ENCODE results near the gene SLC38A4.
"Not testable (repeated sequence)": the region's sequence is repeated elsewhere in the genome, so short reads cannot be mapped to it uniquely, and the experiment has no call there.

SLC38A4 gene, protein sequence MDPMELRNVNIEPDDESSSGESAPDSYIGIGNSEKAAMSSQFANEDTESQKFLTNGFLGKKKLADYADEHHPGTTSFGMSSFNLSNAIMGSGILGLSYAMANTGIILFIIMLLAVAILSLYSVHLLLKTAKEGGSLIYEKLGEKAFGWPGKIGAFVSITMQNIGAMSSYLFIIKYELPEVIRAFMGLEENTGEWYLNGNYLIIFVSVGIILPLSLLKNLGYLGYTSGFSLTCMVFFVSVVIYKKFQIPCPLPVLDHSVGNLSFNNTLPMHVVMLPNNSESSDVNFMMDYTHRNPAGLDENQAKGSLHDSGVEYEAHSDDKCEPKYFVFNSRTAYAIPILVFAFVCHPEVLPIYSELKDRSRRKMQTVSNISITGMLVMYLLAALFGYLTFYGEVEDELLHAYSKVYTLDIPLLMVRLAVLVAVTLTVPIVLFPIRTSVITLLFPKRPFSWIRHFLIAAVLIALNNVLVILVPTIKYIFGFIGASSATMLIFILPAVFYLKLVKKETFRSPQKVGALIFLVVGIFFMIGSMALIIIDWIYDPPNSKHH

DNA sequence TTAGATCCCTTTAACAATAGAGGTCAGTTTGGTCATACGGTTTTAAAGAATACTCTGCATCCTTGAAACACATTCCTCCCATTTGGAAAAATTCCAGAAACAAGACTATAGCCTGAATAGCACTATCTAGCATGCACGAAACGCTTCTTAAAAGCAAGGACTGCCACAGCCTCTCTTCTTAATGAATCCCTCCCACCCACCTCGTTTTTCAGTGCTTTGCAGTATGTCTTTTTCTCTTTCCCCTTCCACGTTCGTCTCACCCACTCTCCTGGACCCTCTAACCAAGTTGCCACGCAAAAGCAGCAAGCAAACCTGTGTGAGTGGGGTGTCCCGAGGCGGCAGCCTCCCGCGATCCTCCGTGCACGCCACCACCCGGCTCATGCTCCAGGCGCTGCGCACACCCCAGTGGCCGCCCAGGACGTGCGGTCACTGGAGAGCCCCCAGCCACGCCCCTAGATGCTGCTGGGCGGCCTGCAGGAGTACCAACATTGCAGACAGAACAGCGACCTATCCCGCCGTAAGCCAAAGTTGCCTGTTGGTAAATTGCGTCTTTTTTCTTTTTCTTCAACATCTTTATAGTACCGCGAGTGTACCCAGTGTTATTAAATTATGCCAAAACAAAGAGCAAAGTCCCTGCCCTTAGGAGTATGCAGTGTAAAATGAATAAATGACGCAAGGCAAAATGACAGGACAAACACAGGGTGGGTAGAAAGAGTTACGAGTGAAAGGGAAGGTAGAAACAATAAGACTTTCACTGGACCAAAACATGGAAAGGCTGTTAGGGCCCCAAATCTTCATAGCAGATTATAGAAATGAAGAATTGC lies at the start of gene SLC38A4:
TSS of gene SLC38A4 (minus strand) at position 407 of the 824 bp plus-strand sequence. CDS start 32,926 bp downstream, outside the sequence.
- DNase-seq (ENCODE audit: low spot score), result no peak

DNA sequence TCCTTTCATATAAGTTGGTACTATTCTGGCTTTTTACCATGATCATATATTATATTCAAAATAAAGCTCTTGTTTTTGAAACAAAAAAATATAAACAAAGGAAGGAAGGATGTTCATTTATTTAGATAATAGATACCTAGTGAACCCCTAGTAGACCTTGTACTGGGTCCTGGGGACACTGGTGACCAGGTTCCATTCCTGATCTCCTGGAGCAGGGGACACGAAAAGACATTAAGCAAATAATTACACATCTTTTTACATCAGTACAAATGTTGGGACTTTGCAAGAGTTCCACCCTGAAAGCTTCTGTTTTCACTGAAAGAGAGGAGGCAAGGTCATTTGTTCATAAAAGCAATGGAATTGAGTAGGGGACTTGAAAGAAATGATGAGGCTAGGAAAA lies 49.3 kb upstream of the SLC38A4 start:
- DNase-seq (ENCODE audit: low spot score), result no peak

DNA sequence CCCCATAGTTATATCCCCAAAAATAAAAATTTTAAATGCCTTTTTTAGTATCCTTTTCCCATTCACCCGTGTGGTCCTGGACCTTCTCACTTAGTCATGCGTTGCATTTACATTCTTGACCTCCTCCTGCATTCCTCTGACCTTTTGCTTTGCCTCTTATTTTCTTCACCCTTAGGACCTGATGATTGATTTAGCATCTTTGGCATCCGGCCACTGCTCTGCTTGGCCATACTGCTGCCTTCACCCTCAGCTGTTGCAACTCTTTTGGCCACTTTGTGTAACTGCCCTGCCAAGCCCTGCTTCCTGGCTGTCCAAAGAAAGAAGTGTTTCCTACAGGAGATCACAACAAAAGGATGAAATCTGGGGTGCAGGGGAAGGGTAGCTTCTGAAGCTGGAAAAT lies 48.8 kb upstream of the SLC38A4 start:
- DNase-seq (ENCODE audit: low spot score), result no peak

DNA sequence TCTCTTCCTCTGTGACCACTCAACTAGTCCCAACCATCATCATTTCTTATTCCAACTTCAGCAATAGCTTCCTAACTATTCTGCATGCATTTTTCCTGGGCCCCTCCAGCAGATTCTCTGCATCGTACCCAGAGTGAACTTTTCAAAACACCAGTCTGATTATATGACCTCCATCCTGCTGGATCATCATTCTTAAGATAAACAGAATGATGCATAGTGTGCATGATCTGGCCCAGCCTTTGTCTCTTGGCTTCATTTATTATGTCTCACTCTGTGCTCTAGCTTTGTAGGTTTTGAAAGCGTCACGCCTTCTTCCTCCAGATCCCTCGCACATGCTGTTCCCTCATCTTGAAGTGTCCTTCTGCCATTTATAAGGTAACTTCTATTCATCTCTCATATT lies 46.3 kb upstream of the SLC38A4 start:
- DNase-seq (ENCODE audit: low spot score), result no peak

DNA sequence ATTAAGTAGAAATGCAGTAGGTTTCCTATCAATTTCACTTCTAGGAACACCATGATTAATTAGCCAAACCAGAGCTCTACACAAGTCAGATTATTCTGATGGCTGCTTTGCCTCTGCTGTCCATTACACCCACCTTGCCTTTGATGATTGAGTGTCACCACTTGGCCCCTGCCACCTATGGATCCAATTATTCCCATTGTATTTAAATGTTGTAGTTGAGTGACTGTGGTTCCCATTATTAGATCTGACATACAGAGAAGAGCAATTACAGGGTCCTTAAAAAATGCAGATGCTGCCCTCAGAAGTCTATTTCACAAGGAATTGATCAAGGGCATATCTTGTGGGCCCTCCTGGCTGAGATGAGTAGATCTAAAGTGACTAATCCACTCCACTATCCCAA lies 39.5 kb upstream of the SLC38A4 start:
- no peak for DNase-seq (ENCODE audit: low spot score)

- DNase-seq (ENCODE audit: low spot score), result no peak
Measured at GRCh38 chr12:46858368-46858767, 32.6 kb upstream of the SLC38A4 start.

DNA sequence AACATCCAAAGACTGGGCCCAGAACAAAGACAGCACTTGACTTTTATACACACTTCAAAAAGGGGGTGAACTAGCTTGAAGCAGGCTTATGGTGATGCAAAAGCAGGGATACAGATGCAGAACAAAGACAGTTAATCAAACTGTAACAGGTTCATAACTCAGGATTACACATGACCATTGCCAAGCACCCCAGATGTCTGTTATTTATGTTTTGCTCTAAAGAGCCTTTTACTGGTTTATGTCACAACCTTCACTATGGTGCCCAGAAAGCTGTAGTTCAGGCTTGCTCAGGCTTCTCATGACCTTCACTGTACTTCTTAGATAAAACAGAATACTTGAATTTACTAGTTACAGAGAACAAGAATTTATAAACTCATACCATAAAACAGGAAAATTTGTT lies 31.7 kb upstream of the SLC38A4 start:
- DNase-seq (ENCODE audit: low spot score), result no peak

GRCh38 chr12:46855760-46856159 lies 30.0 kb upstream of the SLC38A4 start:
- DNase-seq (ENCODE audit: low spot score), result no peak

DNA sequence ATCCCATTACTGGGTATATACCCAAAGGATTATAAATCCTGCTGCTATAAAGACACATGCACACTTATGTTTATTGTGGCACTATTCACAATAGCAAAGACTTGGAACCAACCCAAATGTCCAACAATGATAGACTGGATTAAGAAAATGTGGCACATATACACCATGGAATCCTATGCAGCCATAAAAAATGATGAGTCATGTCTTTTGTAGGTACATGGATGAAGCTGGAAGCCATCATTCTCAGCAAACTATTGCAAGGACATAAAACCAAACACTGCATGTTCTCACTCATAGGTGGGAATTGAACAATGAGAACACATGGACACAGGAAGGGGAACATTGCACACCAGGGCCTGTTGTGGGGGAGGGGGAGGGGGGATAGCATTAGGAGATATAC lies 28.4 kb upstream of the SLC38A4 start:
- not testable (repeated sequence) for DNase-seq (ENCODE audit: low spot score)

DNA sequence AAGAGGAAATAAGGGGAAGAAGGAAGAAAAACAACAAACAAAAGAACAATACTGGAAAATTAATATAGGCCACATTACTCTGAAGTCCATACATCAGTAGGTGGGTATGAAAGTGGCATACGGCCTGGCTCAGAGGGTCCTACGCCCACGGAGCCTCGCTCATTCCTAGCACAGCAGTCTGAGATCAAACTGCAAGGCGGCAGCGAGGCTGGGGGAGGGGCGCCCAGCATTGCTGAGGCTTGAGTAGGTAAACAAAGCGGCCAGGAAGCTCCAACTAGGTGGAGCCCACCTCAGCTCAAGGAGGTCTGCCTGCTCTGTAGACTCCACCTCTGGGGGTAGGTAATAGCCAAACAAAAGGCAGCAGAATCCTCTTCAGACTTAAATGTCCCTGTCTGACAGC lies 23.0 kb upstream of the SLC38A4 start:
- DNase-seq (ENCODE audit: low spot score), result not testable (repeated sequence)

DNA sequence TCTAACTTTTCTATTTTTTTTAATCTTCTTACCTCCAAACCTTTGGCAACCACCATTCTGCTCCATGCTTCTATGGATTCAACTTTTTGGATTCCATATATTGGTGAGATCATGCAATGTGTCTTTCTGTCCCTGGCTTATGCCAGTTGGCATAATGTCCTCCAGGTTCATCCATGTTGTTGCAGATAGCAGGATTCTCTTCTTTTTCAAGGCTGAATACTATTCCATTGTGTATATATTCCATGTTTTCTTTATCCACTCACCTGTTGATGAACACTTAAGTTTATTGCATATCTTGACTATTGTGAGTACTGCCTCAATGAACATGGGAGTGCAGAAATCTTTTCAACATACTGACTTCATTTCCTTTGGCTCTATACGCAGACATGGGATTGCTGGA lies 21.2 kb upstream of the SLC38A4 start:
- DNase-seq (ENCODE audit: low spot score), result no peak

- no peak for DNase-seq (ENCODE audit: low spot score)
Measured at GRCh38 chr12:46843811-46844210, 18.0 kb upstream of the SLC38A4 start.

GRCh38 chr12:46841891-46842290 lies 16.1 kb upstream of the SLC38A4 start:
- no peak for DNase-seq (ENCODE audit: low spot score)

DNA sequence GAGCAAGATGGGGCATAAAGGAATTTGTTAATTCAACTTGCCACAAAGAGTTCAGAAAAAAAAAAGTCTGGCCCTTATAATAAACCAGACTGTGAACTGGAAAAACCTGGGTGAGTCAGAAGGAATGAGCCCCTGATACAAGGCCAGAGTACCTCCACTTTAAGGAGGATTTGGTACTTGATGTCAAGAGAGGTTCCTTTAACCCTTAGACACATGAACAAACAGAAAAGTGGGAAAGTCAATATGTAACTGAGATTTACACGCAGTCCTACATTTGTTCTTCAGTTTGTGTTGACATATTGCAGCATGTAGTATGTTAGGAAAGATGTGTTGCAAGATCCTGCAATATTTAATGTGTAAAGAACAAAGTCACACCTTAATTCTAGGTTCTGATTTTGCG lies 14.2 kb upstream of the SLC38A4 start:
- DNase-seq (ENCODE audit: low spot score), result no peak

GRCh38 chr12:46839232-46839631 lies 13.4 kb upstream of the SLC38A4 start:
- no peak for DNase-seq (ENCODE audit: low spot score)

- no peak for DNase-seq (ENCODE audit: low spot score)
Measured at GRCh38 chr12:46835785-46836184, 10.0 kb upstream of the SLC38A4 start.

GRCh38 chr12:46832130-46832704 lies 6.4 kb upstream of the SLC38A4 start:
- no peak for DNase-seq (ENCODE audit: low spot score)

GRCh38 chr12:46831335-46832129 lies 5.7 kb upstream of the SLC38A4 start:
- DNase-seq (ENCODE audit: low spot score), result no peak

DNA sequence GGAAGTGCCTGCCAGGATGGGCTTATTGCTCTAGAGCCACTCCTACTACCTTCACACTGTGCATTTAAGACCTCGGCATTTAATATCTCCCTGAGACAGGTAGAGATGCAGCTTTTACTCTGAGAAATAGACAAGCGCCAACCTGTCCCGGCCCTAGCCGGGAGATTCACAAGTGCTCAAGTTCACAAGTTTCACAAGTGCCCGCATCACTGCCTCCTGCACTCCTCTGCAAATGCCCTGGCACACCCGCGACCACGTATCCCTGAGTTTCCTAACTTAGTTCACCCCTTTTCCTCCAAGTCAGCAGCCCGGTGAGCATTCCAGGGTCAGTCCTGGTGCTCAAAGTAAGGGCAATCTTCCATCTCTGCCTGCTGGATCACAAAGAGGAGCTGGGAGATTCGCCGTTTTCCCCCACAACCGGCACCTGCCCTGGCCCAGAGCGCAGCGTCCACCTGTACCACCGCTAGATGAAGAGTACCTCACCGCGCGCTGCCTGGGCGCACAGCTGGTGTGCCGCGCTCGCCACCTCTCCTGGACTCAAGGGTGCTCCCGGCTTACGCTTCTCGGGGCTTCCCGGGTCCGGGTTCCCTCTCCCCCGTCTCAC lies 5.0 kb upstream of the SLC38A4 start:
- DNase-seq (ENCODE audit: low spot score), result no peak

GRCh38 chr12:46824709-46825108 lies 1.1 kb downstream of the SLC38A4 start:
- DNase-seq (ENCODE audit: low spot score), result no peak

DNA sequence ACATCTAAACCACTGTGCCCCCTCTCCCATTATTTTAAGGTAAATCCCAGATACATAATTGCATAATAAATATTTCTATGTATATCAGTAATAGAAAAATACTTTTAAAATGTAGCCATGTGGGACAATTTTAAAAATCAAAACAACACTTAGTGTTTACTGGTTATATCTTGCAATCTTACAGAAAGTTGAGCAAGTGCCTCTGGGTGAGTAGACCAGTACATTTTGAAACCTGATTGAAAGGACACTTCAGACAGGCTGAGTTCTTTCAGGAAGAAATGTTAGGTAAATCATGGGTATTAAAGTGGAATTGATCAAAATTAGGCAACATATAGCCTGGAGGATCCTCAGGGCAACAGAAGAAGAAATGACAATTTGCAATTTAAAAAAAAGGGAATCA lies 7.2 kb downstream of the SLC38A4 start:
- DNase-seq (ENCODE audit: low spot score), result no peak

Data from putamen (tissue), 1 donor.